ENCODE measurements around the gene NFYC.

NFYC gene

DNA sequence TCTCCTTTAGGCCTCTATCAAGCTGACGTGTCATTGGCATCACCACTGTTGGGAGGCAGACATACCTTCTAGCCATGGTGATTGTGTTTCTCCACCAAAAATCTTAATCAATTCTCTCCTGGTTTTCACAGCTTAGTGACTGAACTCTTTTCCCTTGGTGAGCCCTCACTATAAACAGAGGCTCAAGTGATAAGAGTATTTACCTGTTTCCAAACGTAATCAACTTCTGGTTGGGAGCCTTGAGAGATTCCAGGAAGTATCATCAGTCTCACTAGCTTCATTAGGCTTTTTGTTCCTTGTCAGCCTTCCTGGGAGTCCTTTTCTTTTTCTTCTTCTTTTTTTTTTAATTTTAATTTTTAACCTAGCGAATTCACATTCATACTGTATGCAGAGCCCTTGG is 58.3 kb downstream of the NFYC start:
- TF ChIP-seq, protein P1, sequence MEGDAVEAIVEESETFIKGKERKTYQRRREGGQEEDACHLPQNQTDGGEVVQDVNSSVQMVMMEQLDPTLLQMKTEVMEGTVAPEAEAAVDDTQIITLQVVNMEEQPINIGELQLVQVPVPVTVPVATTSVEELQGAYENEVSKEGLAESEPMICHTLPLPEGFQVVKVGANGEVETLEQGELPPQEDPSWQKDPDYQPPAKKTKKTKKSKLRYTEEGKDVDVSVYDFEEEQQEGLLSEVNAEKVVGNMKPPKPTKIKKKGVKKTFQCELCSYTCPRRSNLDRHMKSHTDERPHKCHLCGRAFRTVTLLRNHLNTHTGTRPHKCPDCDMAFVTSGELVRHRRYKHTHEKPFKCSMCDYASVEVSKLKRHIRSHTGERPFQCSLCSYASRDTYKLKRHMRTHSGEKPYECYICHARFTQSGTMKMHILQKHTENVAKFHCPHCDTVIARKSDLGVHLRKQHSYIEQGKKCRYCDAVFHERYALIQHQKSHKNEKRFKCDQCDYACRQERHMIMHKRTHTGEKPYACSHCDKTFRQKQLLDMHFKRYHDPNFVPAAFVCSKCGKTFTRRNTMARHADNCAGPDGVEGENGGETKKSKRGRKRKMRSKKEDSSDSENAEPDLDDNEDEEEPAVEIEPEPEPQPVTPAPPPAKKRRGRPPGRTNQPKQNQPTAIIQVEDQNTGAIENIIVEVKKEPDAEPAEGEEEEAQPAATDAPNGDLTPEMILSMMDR (IDR thresholded peaks at IDR 0.05; ENCODE audit: control insufficient read depth, insufficient read depth, low read depth, low read length, missing control alignments), result no peak
- no peak overlapping the region for H3K4me3 ChIP-seq (ENCODE audit: control insufficient read depth, low read depth, low read length)
- no peak for DNase-seq (ENCODE audit: low read depth)

DNA sequence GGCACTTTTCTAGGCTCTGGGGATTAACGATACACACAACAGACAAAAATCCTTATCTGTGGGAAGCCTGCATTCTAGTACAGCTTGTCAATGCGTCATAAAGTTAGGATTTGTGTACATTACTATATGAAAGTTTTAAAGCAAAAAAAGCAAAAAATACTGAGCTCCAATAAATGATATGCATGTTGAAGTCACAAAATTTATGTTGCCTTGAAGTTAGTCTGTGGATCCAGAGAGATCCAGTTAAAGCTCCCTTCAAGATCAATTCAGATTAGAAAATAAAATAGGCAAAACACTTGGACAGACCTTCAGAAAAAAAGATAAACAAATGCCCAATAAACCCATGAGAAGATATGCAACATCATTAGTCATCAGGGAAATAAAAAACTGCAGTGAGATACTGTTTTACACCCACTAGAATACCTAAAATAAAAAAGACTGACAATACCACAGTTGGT is 59.0 kb downstream of the NFYC start:
- H3K4me3 ChIP-seq (ENCODE audit: control insufficient read depth, low read depth, low read length), result no peak overlapping the region
- no peak for DNase-seq (ENCODE audit: low read depth)
- TF ChIP-seq, protein P1 (IDR thresholded peaks at IDR 0.05; ENCODE audit: control insufficient read depth, insufficient read depth, low read depth, low read length, missing control alignments), result no peak

DNA sequence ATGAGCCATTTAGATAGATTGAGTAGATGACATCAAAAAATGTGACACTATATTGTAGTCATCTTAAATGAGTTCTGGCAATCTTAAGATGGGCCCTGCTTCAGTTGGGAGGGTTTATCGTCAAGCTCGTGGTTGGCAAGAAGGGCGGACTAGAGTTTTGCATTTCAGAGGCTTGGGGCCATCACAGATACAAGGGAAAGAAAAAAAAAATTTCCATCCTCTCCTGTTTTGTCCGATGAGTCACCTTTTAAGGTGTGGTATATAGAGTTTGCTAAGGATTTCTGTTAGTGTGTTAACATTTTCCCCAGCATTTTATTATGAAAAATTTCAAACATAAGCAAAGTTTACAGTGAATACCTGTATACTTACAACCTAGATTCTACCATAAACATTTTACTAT is 60.3 kb downstream of the NFYC start:
- no peak for DNase-seq (ENCODE audit: low read depth)
- TF ChIP-seq, protein P1 (IDR thresholded peaks at IDR 0.05; ENCODE audit: control insufficient read depth, insufficient read depth, low read depth, low read length, missing control alignments), result no peak

DNA sequence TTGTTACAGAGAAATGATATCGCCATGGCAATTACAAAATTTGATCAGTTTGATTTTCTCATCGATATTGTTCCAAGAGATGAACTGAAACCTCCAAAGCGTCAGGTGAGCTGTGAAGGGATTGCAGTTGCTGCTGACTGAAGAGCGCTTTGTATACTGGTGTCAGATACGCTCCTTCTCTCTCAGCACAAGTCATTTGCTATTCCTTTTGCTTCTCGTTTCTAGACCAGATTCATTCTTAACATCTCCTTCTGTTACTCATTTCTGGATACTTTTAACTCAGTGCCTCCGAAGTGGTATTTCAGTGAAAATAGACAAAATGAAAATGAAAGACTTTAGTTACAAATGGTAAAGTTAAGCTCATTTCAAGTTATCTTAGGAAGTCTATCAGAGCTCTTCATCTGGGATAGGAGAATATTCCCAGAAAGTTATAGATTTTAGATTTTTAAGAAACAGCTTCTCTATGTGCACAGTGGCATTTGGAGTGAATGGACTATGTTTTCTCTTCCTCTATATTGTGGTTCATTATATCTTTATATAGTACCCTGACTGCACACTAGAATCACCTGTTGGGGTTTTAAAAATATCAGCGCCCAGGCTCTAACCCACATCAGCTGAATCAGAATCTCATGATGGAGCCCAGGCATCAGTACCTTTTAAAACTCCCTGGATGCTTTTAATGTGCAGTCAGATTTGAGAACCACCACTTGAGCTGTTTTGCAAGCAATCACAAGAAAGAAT is 61.8 kb downstream of the NFYC start:
- no peak for DNase-seq (ENCODE audit: low read depth)
- no peak overlapping the region for H3K4me3 ChIP-seq (ENCODE audit: control insufficient read depth, low read depth, low read length)
- TF ChIP-seq, protein P1 (IDR thresholded peaks at IDR 0.05; ENCODE audit: control insufficient read depth, insufficient read depth, low read depth, low read length, missing control alignments), result no peak

More for the DNA sequence above, 60.3 kb downstream of the NFYC start:
- no peak overlapping the region for H3K4me3 ChIP-seq (ENCODE audit: control insufficient read depth, low read depth, low read length)

DNA sequence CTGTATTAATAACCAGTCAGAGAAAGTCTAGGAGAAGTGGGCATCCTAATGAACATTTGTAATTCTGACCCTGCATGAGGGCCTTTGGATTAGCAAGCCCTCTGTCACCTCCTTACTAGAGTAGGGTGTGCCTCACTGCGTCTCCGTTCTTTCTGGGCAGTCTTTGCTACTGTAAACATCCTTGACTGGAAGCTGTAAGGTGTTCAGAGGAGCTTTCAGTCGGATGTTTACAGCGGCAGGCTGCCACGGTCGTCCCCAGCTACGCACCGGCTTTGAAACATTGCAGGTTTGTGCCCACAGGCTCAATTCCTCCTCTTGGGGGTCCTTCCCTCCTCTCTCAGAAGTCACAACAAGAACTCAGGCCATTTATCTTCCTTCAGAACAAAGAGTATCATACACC is 62.7 kb downstream of the NFYC start:
- TF ChIP-seq, protein P1 (IDR thresholded peaks at IDR 0.05; ENCODE audit: control insufficient read depth, insufficient read depth, low read depth, low read length, missing control alignments), result no peak
- H3K4me3 ChIP-seq (ENCODE audit: control insufficient read depth, low read depth, low read length), result no peak overlapping the region
- no peak for DNase-seq (ENCODE audit: low read depth)

DNA sequence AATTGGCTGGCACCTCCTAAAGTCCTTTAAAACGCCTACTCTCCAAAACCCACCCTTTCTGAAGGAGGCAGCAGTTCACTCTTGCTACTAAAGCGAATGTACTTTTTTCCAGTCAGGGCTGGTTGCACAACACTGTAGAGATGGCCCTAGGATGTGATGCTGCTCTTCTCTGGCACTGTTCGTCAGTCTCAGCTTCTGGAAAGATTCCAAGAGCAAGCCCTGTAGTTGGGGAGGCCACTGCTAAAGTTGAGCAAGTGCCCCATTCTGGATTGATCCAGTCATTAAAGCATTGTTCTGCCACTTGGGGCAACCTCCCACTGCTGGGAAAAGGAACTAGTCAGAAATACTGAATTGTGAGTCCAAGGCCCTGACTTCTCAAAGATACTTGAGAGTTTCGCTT is 63.6 kb downstream of the NFYC start:
- no peak overlapping the region for H3K4me3 ChIP-seq (ENCODE audit: control insufficient read depth, low read depth, low read length)
- DNase-seq (ENCODE audit: low read depth), result no peak
- TF ChIP-seq, protein P1 (IDR thresholded peaks at IDR 0.05; ENCODE audit: control insufficient read depth, insufficient read depth, low read depth, low read length, missing control alignments), result no peak

Measured in AG09309 (cell line).